ENCODE data around the gene TFF1.

GRCh38 chr21:42346441-42346840 is 19.9 kb downstream of the TFF1 start:
- TF ChIP-seq REST (IDR thresholded peaks at IDR 0.05; ENCODE audit: insufficient replicate concordance, low read depth): no peak
- TF ChIP-seq, protein P1, sequence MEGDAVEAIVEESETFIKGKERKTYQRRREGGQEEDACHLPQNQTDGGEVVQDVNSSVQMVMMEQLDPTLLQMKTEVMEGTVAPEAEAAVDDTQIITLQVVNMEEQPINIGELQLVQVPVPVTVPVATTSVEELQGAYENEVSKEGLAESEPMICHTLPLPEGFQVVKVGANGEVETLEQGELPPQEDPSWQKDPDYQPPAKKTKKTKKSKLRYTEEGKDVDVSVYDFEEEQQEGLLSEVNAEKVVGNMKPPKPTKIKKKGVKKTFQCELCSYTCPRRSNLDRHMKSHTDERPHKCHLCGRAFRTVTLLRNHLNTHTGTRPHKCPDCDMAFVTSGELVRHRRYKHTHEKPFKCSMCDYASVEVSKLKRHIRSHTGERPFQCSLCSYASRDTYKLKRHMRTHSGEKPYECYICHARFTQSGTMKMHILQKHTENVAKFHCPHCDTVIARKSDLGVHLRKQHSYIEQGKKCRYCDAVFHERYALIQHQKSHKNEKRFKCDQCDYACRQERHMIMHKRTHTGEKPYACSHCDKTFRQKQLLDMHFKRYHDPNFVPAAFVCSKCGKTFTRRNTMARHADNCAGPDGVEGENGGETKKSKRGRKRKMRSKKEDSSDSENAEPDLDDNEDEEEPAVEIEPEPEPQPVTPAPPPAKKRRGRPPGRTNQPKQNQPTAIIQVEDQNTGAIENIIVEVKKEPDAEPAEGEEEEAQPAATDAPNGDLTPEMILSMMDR (IDR thresholded peaks at IDR 0.05; ENCODE audit: insufficient read depth, low read length): no peak

Measured in HL-60 (cell line).